ENCODE measurements around the gene ZNG1C. TPM values are rescaled to one million over a fixed set of nuclear protein-coding genes. Genes with fewer than 3 reads are reported as not detected.
"Not testable (repeated sequence)": the region's sequence is repeated elsewhere in the genome, so short reads cannot be mapped to it uniquely, and the experiment has no call there.

ZNG1C gene
- total RNA-seq, 4 donors from 2014 or later = 5.7 to 17.4 (median 8.8) TPM

DNA sequence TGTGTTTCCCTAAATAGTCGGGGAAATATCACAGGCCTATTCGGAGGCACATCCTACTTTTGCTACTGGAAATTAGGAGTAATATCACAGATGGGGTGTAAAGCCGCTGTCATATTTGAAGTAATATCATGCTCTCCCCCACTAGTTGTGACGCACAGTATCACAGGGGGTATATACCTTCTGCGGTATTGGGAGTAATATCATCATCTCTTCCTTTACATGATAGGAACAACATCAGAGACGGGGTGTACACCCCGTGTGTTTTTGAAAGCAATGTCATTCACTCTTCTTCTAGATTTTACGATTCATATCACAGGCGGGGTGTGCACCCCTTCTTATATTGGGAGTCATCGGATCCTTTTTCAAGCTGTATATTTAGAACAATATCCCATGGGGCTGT, 76.4 kb downstream of the ZNG1C start:
- H3K9me3 ChIP-seq; intact Hi-C loops (cut with DNase I; ENCODE audit: low total_unique reads); in situ Hi-C loops (cut with MboI; ENCODE audit: low sequenced_read_pairs in 4 of 4); H3K27ac ChIP-seq; H3K27me3 ChIP-seq; ATAC-seq; H3K4me1 ChIP-seq; DNase-seq; H3K4me3 ChIP-seq; H3K36me3 ChIP-seq: not testable (repeated sequence)

DNA sequence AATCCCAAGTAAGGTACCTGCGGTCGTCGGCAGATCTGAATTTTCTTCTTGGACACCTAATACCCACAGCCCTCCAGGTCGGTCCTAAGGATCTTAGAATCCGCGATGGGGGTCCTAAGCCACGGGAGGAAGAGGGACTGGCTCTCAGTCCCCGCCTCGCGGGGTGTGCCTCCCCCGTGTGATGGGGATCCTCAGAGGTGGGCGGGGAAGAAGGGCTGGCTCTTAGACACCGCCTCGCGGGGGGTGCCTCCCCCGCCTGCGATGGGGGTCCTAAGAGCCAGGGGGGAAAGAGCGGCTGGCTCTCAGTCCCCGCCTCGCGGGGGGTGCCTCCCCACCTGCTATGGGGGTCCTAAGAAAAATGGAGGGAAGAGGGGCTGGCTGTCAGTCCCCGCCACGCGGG, 82.0 kb downstream of the ZNG1C start:
- intact Hi-C loops (cut with DNase I; ENCODE audit: low total_unique reads); H3K4me3 ChIP-seq; H3K4me1 ChIP-seq; DNase-seq; ATAC-seq; H3K27me3 ChIP-seq; H3K9me3 ChIP-seq; H3K27ac ChIP-seq; in situ Hi-C loops (cut with MboI; ENCODE audit: low sequenced_read_pairs in 4 of 4); H3K36me3 ChIP-seq: not testable (repeated sequence)

GRCh38 chr9:68324518-68324917, 82.7 kb downstream of the ZNG1C start:
- H3K27ac ChIP-seq; H3K9me3 ChIP-seq; H3K4me3 ChIP-seq; H3K27me3 ChIP-seq; in situ Hi-C loops (cut with MboI; ENCODE audit: low sequenced_read_pairs in 4 of 4); H3K4me1 ChIP-seq; DNase-seq; H3K36me3 ChIP-seq; ATAC-seq; intact Hi-C loops (cut with DNase I; ENCODE audit: low total_unique reads): not testable (repeated sequence)

DNA sequence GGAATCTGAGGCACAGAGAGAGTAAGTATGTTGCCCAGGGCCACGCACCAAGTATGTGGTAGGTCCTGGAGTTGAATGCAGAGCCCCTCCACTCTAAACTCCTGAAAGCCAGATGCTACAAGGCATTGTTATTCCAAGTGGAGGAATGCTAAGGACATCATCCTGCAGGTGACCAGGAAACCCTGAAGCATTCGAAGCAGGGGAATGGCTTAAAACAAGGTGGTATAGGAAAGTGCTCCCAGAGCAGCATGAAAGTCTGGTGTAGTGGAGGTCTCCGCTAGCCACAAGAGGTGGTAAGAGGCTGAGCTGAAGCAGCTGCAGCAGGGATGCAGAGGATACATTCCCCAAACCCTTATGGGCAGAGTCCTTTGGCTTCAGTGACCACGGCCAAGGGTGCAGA, 87.3 kb downstream of the ZNG1C start:
- H3K4me3 ChIP-seq; in situ Hi-C loops (cut with MboI; ENCODE audit: low sequenced_read_pairs in 4 of 4); H3K27me3 ChIP-seq; H3K4me1 ChIP-seq; H3K36me3 ChIP-seq; H3K9me3 ChIP-seq; intact Hi-C loops (cut with DNase I; ENCODE audit: low total_unique reads); ATAC-seq; H3K27ac ChIP-seq; DNase-seq: not testable (repeated sequence)

- H3K27ac ChIP-seq; H3K4me1 ChIP-seq; H3K36me3 ChIP-seq; in situ Hi-C loops (cut with MboI; ENCODE audit: low sequenced_read_pairs in 4 of 4); DNase-seq; ATAC-seq; intact Hi-C loops (cut with DNase I; ENCODE audit: low total_unique reads); H3K9me3 ChIP-seq; H3K4me3 ChIP-seq; H3K27me3 ChIP-seq: not testable (repeated sequence)
Observed at GRCh38 chr9:68330531-68331173, 88.9 kb downstream of the ZNG1C start.

DNA sequence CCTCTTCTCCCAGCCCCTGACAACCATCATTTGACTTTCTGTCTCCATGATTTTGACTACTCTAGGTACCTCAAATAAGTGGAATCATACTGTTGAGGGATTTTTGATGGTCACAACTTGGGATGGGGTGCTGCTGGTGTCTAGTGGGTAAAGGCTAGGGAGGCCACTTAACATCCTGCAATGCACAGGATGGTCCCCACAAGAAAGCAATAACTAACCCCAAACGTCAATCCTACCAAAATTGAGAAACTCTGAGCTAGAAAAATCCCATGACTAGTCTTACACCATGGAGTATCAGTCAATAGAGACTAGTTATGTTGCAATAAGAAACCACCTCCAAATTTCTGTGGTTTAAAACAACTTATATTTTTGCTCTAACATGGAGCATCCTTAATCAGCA, 90.3 kb downstream of the ZNG1C start:
- ATAC-seq; H3K27ac ChIP-seq; H3K36me3 ChIP-seq; H3K4me3 ChIP-seq; intact Hi-C loops (cut with DNase I; ENCODE audit: low total_unique reads); DNase-seq; H3K4me1 ChIP-seq; H3K9me3 ChIP-seq; H3K27me3 ChIP-seq; in situ Hi-C loops (cut with MboI; ENCODE audit: low sequenced_read_pairs in 4 of 4): not testable (repeated sequence)

DNA sequence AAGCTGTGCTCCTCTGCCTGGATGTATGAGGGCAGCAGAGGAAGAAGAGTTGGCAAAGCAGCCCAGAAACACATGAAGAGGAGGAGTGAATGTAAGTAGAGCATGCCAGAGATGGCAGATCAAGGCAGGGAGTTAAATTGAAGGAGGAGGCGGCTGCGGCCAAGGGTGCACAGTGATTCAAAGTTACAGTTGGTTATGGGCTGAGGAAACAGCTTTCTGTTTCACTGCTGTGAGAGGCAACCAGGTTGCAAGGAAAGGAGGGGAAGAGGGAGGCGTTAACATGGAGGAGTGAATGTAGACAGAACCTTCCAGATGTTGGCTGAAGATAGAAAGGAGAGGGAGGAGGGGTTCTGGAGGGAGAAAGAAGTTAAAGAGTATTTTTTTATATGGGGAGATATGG, 94.2 kb downstream of the ZNG1C start:
- DNase-seq; in situ Hi-C loops (cut with MboI; ENCODE audit: low sequenced_read_pairs in 4 of 4); H3K27ac ChIP-seq; intact Hi-C loops (cut with DNase I; ENCODE audit: low total_unique reads); H3K4me3 ChIP-seq; H3K27me3 ChIP-seq; ATAC-seq; H3K4me1 ChIP-seq; H3K36me3 ChIP-seq; H3K9me3 ChIP-seq: not testable (repeated sequence)

- intact Hi-C loops (cut with DNase I; ENCODE audit: low total_unique reads) = not testable (repeated sequence)
Observed at GRCh38 chr9:68336639-68337339, 95.0 kb downstream of the ZNG1C start.

GRCh38 chr9:68338000-68338399, 96.2 kb downstream of the ZNG1C start:
- H3K27ac ChIP-seq; DNase-seq; H3K4me1 ChIP-seq; H3K9me3 ChIP-seq; in situ Hi-C loops (cut with MboI; ENCODE audit: low sequenced_read_pairs in 4 of 4); H3K4me3 ChIP-seq; H3K27me3 ChIP-seq; H3K36me3 ChIP-seq; ATAC-seq; intact Hi-C loops (cut with DNase I; ENCODE audit: low total_unique reads): not testable (repeated sequence)

More at GRCh38 chr9:68336639-68337339, 95.0 kb downstream of the ZNG1C start:
- DNase-seq; H3K4me1 ChIP-seq; H3K4me3 ChIP-seq; H3K9me3 ChIP-seq; in situ Hi-C loops (cut with MboI; ENCODE audit: low sequenced_read_pairs in 4 of 4); ATAC-seq; H3K27me3 ChIP-seq; H3K27ac ChIP-seq; H3K36me3 ChIP-seq: not testable (repeated sequence)
